IMR-90 (cell line): ENCODE results near the gene CRLF1. TPM values are rescaled to one million over a fixed set of nuclear protein-coding genes. Genes with fewer than 3 reads are reported as not detected.

Experiments used
- ATAC-seq: fragments of 200-7000 bp; cut with Tn5 transposase; 2 replicates; pipeline ENCODE4 v1.9.1; 2020; ENCODE audit warnings: low read depth, mild to moderate bottlenecking, moderate library complexity
- BruUV-seq: library from RNA; stranded (reverse); fragments of 400-500 nt; replicated peaks from 2 replicates; lab custom pipeline; 2021; lab: Mats Ljungman, UMichigan
- CTCF ChIA-PET: fragments of 300-600 bp; formaldehyde crosslinking; extraction: SDS; loops from one replicate; lab custom pipeline; 2021; ENCODE audit warnings: antibody characterized with exemption; lab: Yijun Ruan, JAX
- POLR2A ChIA-PET: fragments of 300-600 bp; sonication (Branson Sonifier 250); formaldehyde crosslinking; loops from one replicate; lab custom pipeline; 2022; ENCODE audit warnings: antibody characterized with exemption; ENCODE audit not compliant: unreplicated experiment; lab: Charles Lee
- DNase-seq: peaks from one replicate; pipeline ENCODE4 v3.0.0; 2013
- H2AFZ ChIP-seq: replicated peaks from 2 replicates; pipeline ENCODE3; 2013; ENCODE audit warnings: low read length, mild to moderate bottlenecking; ENCODE audit not compliant: poor library complexity
- H2AK5ac ChIP-seq: 2 replicates; pipeline ENCODE4 v1.6.1; 2013; ENCODE audit warnings: low read depth, low read length, inconsistent platforms
- H2AK9ac ChIP-seq: replicated peaks from 2 replicates; pipeline ENCODE3; 2013; ENCODE audit warnings: mild to moderate bottlenecking, low read depth, low read length, moderate library complexity; ENCODE audit not compliant: poor library complexity
- H2BK120ac ChIP-seq: 2 replicates; pipeline ENCODE4 v1.6.1; 2013; ENCODE audit warnings: low read depth, low read length, inconsistent platforms
- H2BK15ac ChIP-seq: 3 replicates; pipeline ENCODE4 v1.6.1; 2013; ENCODE audit warnings: low read depth, low read length, inconsistent platforms
- H2BK20ac ChIP-seq: 2 replicates; pipeline ENCODE4 v1.6.1; 2013; ENCODE audit warnings: low read depth, mild to moderate bottlenecking, inconsistent platforms, low read length, moderate library complexity
- H2BK5ac ChIP-seq: 2 replicates; pipeline ENCODE4 v1.6.1; 2013; ENCODE audit warnings: mild to moderate bottlenecking, low read depth, low read length, inconsistent platforms; ENCODE audit not compliant: poor library complexity, severe bottlenecking
- H3K14ac ChIP-seq: replicated peaks from 2 replicates; pipeline ENCODE4 v1.6.1; 2013; ENCODE audit warnings: low read depth, low read length, inconsistent platforms
- H3K18ac ChIP-seq: 2 replicates; pipeline ENCODE4 v1.6.1; 2013; ENCODE audit warnings: low read depth, low read length, control low read depth
- H3K23ac ChIP-seq: 2 replicates; pipeline ENCODE4 v1.6.1; 2013; ENCODE audit warnings: low read depth, low read length, inconsistent platforms
- H3K27ac ChIP-seq: 2 replicates; pipeline ENCODE4 v1.5.1; 2013; ENCODE audit warnings: mild to moderate bottlenecking, control low read depth, low read length; ENCODE audit not compliant: insufficient read depth
- H3K27me3 ChIP-seq: 2 replicates; pipeline ENCODE4 v1.6.1; 2013; ENCODE audit warnings: low read length; ENCODE audit not compliant: control insufficient read depth, insufficient read depth
- H3K36me3 ChIP-seq: 2 replicates; pipeline ENCODE4 v1.6.1; 2013; ENCODE audit warnings: low read length, mixed read lengths; ENCODE audit not compliant: control insufficient read depth, insufficient read depth
- H3K4ac ChIP-seq: 2 replicates; pipeline ENCODE4 v1.6.1; 2013; ENCODE audit warnings: low read depth, low read length, inconsistent platforms
- H3K4me1 ChIP-seq: 2 replicates; pipeline ENCODE4 v1.6.1; 2013; ENCODE audit warnings: low read length, mixed read lengths; ENCODE audit not compliant: control insufficient read depth, insufficient read depth
- H3K4me2 ChIP-seq: 2 replicates; pipeline ENCODE4 v1.6.1; 2013; ENCODE audit warnings: low read depth, mild to moderate bottlenecking, control low read depth, low read length, moderate library complexity
- H3K4me3 ChIP-seq: 2 replicates; pipeline ENCODE4 v1.5.1; 2013; ENCODE audit warnings: low read depth, mild to moderate bottlenecking, control low read depth, low read length, moderate library complexity; ENCODE audit not compliant: insufficient read depth
- H3K56ac ChIP-seq: 2 replicates; pipeline ENCODE4 v1.6.1; 2013; ENCODE audit warnings: low read length, inconsistent platforms; ENCODE audit not compliant: insufficient read depth; ENCODE audit errors: extremely low read depth
- H3K79me1 ChIP-seq, 2 experiments: 2 replicates each; pipeline ENCODE4 v1.6.1; 2013; ENCODE audit warnings: low read length in 2 of 2, inconsistent platforms in 1 of 2, low read depth in 1 of 2
- H3K9ac ChIP-seq: 2 replicates; pipeline ENCODE4 v1.6.1; 2013; ENCODE audit warnings: low read depth, low read length, control low read depth
- H3K9me1 ChIP-seq: 2 replicates; pipeline ENCODE4 v1.6.1; 2013; ENCODE audit warnings: low read length, inconsistent platforms; ENCODE audit not compliant: insufficient read depth
- H3K9me3 ChIP-seq: 2 replicates; pipeline ENCODE4 v1.6.1; 2013; ENCODE audit warnings: low read length; ENCODE audit not compliant: control insufficient read depth, insufficient read depth
- H4K20me1 ChIP-seq: 2 replicates; pipeline ENCODE4 v1.6.1; 2013; ENCODE audit warnings: low read length, inconsistent platforms; ENCODE audit not compliant: insufficient read depth
- H4K5ac ChIP-seq: 2 replicates; pipeline ENCODE4 v1.6.1; 2013; ENCODE audit warnings: mild to moderate bottlenecking, low read depth, low read length, control low read depth
- H4K8ac ChIP-seq, 2 experiments: 2 replicates each; pipeline ENCODE4 v1.6.1; 2013; ENCODE audit warnings: low read depth in 2 of 2, low read length in 2 of 2, control low read depth in 1 of 2, inconsistent platforms in 1 of 2
- H4K91ac ChIP-seq: 2 replicates; pipeline ENCODE4 v1.6.1; 2013; ENCODE audit warnings: low read depth, low read length, inconsistent platforms; ENCODE audit not compliant: insufficient read depth
- CEBPB ChIP-seq: IDR thresholded peaks from 2 replicates; pipeline ENCODE4 v1.6.1; 2012; ENCODE audit warnings: low read depth, low read length, improper control_type of control experiment
- FOS ChIP-seq: fragments of 150-350 bp; IDR thresholded peaks from 2 replicates; pipeline ENCODE4 v1.6.1; 2016; ENCODE audit warnings: low read depth, low read length
- MAFK ChIP-seq: IDR thresholded peaks from 2 replicates; pipeline ENCODE4 v1.6.1; 2012; ENCODE audit warnings: low read depth, low read length, improper control_type of control experiment
- MAZ ChIP-seq: IDR thresholded peaks from 2 replicates; pipeline ENCODE4 v1.6.1; 2012; ENCODE audit warnings: low read depth, mild to moderate bottlenecking, low read length, improper control_type of control experiment, moderate library complexity, borderline replicate concordance
- RCOR1 ChIP-seq: IDR thresholded peaks from 2 replicates; pipeline ENCODE4 v1.6.1; 2012; ENCODE audit warnings: mild to moderate bottlenecking, low read length, improper control_type of control experiment; ENCODE audit not compliant: insufficient replicate concordance
- WGBS, 2 experiments: methylation state at CpG; one replicate each; pipeline versions ENCODE4 v1.1.5 to v1.1.7; 2013; ENCODE audit warnings: missing lambda C conversion rate in 2 of 2; ENCODE audit not compliant: insufficient read length in 1 of 2; ENCODE audit errors: extremely low coverage in 2 of 2; 5-methylcytosine and 5-hydroxymethylcytosine counted together
- dilution Hi-C: fragments of 300-500 bp; cut with HindIII; formaldehyde crosslinking; loops from one replicate; pipeline ENCODE4 v1.14.3; 2018; ENCODE audit warnings: low sequenced_read_pairs; ENCODE audit not compliant: unreplicated experiment
- in situ Hi-C: fragments of 300-500 bp; cut with MboI; formaldehyde crosslinking; loops from 3 replicates; pipeline ENCODE4 v1.14.3; 2019; ENCODE audit warnings: low sequenced_read_pairs, inconsistent platforms, mixed read lengths
- intact Hi-C: fragments of 100-400 bp; cut with micrococcal nuclease; formaldehyde crosslinking; loops from 2 replicates; pipeline ENCODE4 v1.10.0; 2022
- polyA plus RNA-seq, 3 experiments: library from polyadenylated mRNA; depleted of rRNA; stranded (reverse); fragments of >200 nt; gene quantifications; 2 replicates each; pipeline ENCODE4 v1.2.3, GENCODE V29; 2012; ENCODE audit warnings: low replicate concordance in 1 of 3
- total RNA-seq: library from RNA; depleted of rRNA; stranded (reverse); fragments of >200 nt; gene quantifications from 2 replicates; pipeline ENCODE4 v1.2.3, GENCODE V29; 2012
- TF ChIP-seq, protein P1 (sequence below): fragments of 150-350 bp; IDR thresholded peaks from 2 replicates; pipeline ENCODE4 v1.6.1; 2016; ENCODE audit warnings: low read depth, mild to moderate bottlenecking, low read length, moderate library complexity, borderline replicate concordance
- TF ChIP-seq, protein P2 (sequence below): conservative IDR thresholded peaks from 2 replicates; pipeline ENCODE4 v1.5.1; 2012; ENCODE audit warnings: mild to moderate bottlenecking, low read depth, low read length, improper control_type of control experiment

CRLF1 gene
- total and polyA plus RNA-seq, 2 of the 4 experiments (the other 2 are of a cell fraction): 0.18 to 3.1 TPM

DNA sequence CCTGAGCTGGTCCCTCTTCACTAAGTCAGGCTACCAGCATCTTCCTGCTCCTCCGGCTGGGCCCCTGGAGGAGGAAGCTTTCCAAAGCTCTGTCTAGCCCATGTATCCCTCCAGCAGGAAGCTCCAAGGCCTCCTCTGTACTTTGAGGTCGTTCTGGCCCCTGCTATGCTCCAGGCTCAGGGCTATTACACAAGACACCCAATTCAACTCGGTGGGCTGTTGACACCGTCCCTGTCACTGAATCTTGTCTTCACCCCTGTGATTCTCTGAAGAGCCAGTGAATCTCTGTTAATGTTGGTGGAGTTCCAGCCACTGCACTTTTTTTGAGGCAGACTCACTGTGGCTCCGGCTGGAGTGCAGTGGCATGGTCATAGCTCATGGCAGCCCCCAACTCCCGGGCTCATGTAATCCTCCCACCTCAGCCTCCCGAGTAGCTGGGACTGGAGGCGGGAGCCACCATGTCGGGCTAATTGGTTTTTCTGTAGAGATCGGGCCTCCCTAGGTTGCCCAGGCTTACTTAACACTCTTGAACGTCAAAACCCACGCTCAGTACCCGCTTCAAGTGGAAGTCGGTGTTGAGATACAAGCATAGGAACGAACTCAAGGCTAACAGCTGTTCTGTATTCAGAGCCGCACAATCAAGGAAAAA, 18.5 kb downstream of the CRLF1 start:
- Histone ChIP-seq H2AK5ac (no peak overlapping the region), H3K27me3 (peaks cover 2% of the 10 kb centered on the region; the same call in 1 of the 2 replicates), H4K8ac (peak overlapping the region; percentile 46 to 92), H3K4me2 (peak overlapping the region; percentile 85), H2AFZ (peak overlapping the region; percentile 100), H2BK5ac (peak overlapping the region; percentile 39), H4K91ac (peak overlapping the region; percentile 22; the same call in 1 of the 2 replicates), H3K27ac (peak overlapping the region; percentile 52), H3K4me3 (peak overlapping the region; percentile 56), H3K23ac (peak overlapping the region; percentile 36; the same call in 1 of the 2 replicates), H3K18ac (peak overlapping the region; percentile 26), H2BK20ac (no peak overlapping the region), H4K20me1 (peaks cover 6% of the 10 kb centered on the region), H4K5ac (peak overlapping the region; percentile 77), H2BK15ac (no peak overlapping the region), H3K14ac (peak overlapping the region; percentile 62; the same call in 1 of the 2 replicates), H3K4me1 (peaks cover 5% of the 10 kb centered on the region), H3K9ac (peak overlapping the region; percentile 43), H3K56ac (no peak overlapping the region), H3K79me1 (peaks cover 6 to 20% of the 10 kb centered on the region in 2 experiments; a peak in 3 of 4 replicates), H2AK9ac (peak overlapping the region; percentile 98), H2BK120ac (peak overlapping the region; percentile 8), H3K9me3 (no peaks in the 10 kb centered on the region), H3K36me3 (peaks cover 4% of the 10 kb centered on the region), H3K4ac (peak overlapping the region; percentile 73), H3K9me1 (peaks cover 4% of the 10 kb centered on the region; the same call in 1 of the 2 replicates)
- BruUV-seq: no TSS peak
- in situ Hi-C loops (no loop called here), dilution Hi-C loops (no loop called here), intact Hi-C loops (loop anchor here (5.0 kb wide), 2 partner anchors 244 to 329 kb away; partner anchors contain the start of genes COPE, DDX49 and UPF1)
- ChIA-PET CTCF (interaction anchor here (0.6 to 1.3 kb wide), 3 partner anchors 30 to 189 kb away, joined by 3 to 4 read pairs (median 3); partner anchors contain the start of gene KXD1), POLR2A (no interaction called here)
- ATAC-seq (no peak; the same call in 1 of the 2 replicates), DNase-seq (no peak)
- TF ChIP-seq MAFK (no peak), FOS (no peak), RCOR1 (no peak), MAZ (no peak), CEBPB (no peak)
- TF ChIP-seq, protein P1, sequence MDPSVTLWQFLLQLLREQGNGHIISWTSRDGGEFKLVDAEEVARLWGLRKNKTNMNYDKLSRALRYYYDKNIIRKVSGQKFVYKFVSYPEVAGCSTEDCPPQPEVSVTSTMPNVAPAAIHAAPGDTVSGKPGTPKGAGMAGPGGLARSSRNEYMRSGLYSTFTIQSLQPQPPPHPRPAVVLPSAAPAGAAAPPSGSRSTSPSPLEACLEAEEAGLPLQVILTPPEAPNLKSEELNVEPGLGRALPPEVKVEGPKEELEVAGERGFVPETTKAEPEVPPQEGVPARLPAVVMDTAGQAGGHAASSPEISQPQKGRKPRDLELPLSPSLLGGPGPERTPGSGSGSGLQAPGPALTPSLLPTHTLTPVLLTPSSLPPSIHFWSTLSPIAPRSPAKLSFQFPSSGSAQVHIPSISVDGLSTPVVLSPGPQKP: no peak
- TF ChIP-seq, protein P2, sequence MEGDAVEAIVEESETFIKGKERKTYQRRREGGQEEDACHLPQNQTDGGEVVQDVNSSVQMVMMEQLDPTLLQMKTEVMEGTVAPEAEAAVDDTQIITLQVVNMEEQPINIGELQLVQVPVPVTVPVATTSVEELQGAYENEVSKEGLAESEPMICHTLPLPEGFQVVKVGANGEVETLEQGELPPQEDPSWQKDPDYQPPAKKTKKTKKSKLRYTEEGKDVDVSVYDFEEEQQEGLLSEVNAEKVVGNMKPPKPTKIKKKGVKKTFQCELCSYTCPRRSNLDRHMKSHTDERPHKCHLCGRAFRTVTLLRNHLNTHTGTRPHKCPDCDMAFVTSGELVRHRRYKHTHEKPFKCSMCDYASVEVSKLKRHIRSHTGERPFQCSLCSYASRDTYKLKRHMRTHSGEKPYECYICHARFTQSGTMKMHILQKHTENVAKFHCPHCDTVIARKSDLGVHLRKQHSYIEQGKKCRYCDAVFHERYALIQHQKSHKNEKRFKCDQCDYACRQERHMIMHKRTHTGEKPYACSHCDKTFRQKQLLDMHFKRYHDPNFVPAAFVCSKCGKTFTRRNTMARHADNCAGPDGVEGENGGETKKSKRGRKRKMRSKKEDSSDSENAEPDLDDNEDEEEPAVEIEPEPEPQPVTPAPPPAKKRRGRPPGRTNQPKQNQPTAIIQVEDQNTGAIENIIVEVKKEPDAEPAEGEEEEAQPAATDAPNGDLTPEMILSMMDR: no peak
- 21% methylated on average over 4 of the region's 16 CpGs; no CpG with 5 or more reads in 1 of the 2 experiments for WGBS, 2 experiments
